Adipose tissue (tissue), 3 donors: Measurements from ENCODE around the gene NEDD9. TPM values are rescaled to one million over a fixed set of nuclear protein-coding genes. Genes with fewer than 3 reads are reported as not detected.

Source experiments
- H3K27ac ChIP-seq: one replicate; pipeline ENCODE4 v1.5.1; 2013; ENCODE audit warnings: low read depth, low read length
- WGBS, 3 donors: extraction: QIAGEN DNeasy Blood & Tissue Kit; methylation state at CpG; one replicate each; pipeline ENCODE4 v1.1.7; 2013; 5-methylcytosine and 5-hydroxymethylcytosine counted together
- polyA plus RNA-seq, 3 donors: library from polyadenylated mRNA; stranded (reverse); fragments of 200-250 nt; gene quantifications; one replicate each; pipeline ENCODE4 v1.2.3, GENCODE V29; 2013
- donor health status: healthy with polysubstance abuse.
- donor health status: Bipolar disorder and iron deficiency.
- donor health status: healthy.

The NEDD9 gene
- polyA plus RNA-seq, 3 donors = 7.5 to 48.5 (median 25.4) TPM

GRCh38 chr6:11241793-11242201, 9.3 kb upstream of the NEDD9 start:
- WGBS, 3 donors = 24 to 68% (median 68%) methylated on average over 17 of the region's 17 CpGs
- H3K27ac ChIP-seq = no peak overlapping the region

- 80 to 94% (median 93%) methylated on average over 11 of the region's 11 CpGs for WGBS, 3 donors
- no peak overlapping the region for H3K27ac ChIP-seq
Observed at GRCh38 chr6:11241154-11241792, 8.8 kb upstream of the NEDD9 start.

GRCh38 chr6:11237956-11238355, 5.5 kb upstream of the NEDD9 start:
- 94 to 98% (median 95%) methylated on average over 4 of the region's 4 CpGs for WGBS, 3 donors
- H3K27ac ChIP-seq = no peak overlapping the region

GRCh38 chr6:11237428-11237827, 5.0 kb upstream of the NEDD9 start:
- WGBS, 3 donors = 91 to 95% (median 93%) methylated on average over 4 of the region's 4 CpGs
- H3K27ac ChIP-seq = no peak overlapping the region

- no peak overlapping the region for H3K27ac ChIP-seq
- WGBS, 3 donors = 78 to 91% (median 89%) methylated on average over 6 of the region's 6 CpGs
Observed at GRCh38 chr6:11236915-11237314, 4.4 kb upstream of the NEDD9 start.

GRCh38 chr6:11236076-11236750, 3.7 kb upstream of the NEDD9 start:
- H3K27ac ChIP-seq = no peak overlapping the region
- 39 to 65% (median 39%) methylated on average over 6 of the region's 6 CpGs for WGBS, 3 donors

- no peak overlapping the region for H3K27ac ChIP-seq
Observed at GRCh38 chr6:11235062-11235461, 2.6 kb upstream of the NEDD9 start.

GRCh38 chr6:11233673-11234573, 1.5 kb upstream of the NEDD9 start:
- WGBS, 3 donors = 64 to 81% (median 73%) methylated on average over 11 of the region's 11 CpGs
- H3K27ac ChIP-seq = no peak overlapping the region

- WGBS, 3 donors = 9 to 20% (median 17%) methylated on average over 23 of the region's 23 CpGs
- H3K27ac ChIP-seq = no peak overlapping the region
Observed at GRCh38 chr6:11232770-11233626, 530 bp upstream of the NEDD9 start.

- H3K27ac ChIP-seq = peak overlapping the region; percentile 86
- 20 to 23% (median 22%) methylated on average over 6 of the region's 6 CpGs for WGBS, 3 donors
Observed at GRCh38 chr6:11231564-11232192, 790 bp downstream of the NEDD9 start.

- 50 to 71% (median 68%) methylated on average over 1 of the region's 1 CpG for WGBS, 3 donors
- no peak overlapping the region for H3K27ac ChIP-seq
Observed at GRCh38 chr6:11231108-11231463, 1.4 kb downstream of the NEDD9 start.

GRCh38 chr6:11230158-11231107, 2.0 kb downstream of the NEDD9 start:
- WGBS, 3 donors = 58 to 67% (median 62%) methylated on average over 9 of the region's 9 CpGs
- no peak overlapping the region for H3K27ac ChIP-seq

GRCh38 chr6:11229655-11230046, 2.8 kb downstream of the NEDD9 start:
- 46 to 65% (median 59%) methylated on average over 5 of the region's 5 CpGs for WGBS, 3 donors

GRCh38 chr6:11228935-11229654, 3.4 kb downstream of the NEDD9 start:
- WGBS, 3 donors = 45 to 58% (median 52%) methylated on average over 20 of the region's 20 CpGs
- H3K27ac ChIP-seq = no peak overlapping the region

More at GRCh38 chr6:11229655-11230046, 2.8 kb downstream of the NEDD9 start:
- no peak overlapping the region for H3K27ac ChIP-seq

GRCh38 chr6:11227698-11228097, 4.8 kb downstream of the NEDD9 start:
- no peak overlapping the region for H3K27ac ChIP-seq
- 71 to 80% (median 74%) methylated on average over 5 of the region's 5 CpGs for WGBS, 3 donors

GRCh38 chr6:11226005-11226404, 6.5 kb downstream of the NEDD9 start:
- H3K27ac ChIP-seq = no peak overlapping the region
- WGBS, 3 donors = 87 to 92% (median 92%) methylated on average over 3 of the region's 3 CpGs
